Measurements from ENCODE around the gene RAC2. TPM values are rescaled to one million over a fixed set of nuclear protein-coding genes. Genes with fewer than 3 reads are reported as not detected.

The RAC2 gene
- total and polyA plus RNA-seq, 9 of the 15 experiments (the other 6 are each of a cell fraction or from before 2014, with no cell fraction given), result 22.7 to 103 (median 43.3) TPM

DNA sequence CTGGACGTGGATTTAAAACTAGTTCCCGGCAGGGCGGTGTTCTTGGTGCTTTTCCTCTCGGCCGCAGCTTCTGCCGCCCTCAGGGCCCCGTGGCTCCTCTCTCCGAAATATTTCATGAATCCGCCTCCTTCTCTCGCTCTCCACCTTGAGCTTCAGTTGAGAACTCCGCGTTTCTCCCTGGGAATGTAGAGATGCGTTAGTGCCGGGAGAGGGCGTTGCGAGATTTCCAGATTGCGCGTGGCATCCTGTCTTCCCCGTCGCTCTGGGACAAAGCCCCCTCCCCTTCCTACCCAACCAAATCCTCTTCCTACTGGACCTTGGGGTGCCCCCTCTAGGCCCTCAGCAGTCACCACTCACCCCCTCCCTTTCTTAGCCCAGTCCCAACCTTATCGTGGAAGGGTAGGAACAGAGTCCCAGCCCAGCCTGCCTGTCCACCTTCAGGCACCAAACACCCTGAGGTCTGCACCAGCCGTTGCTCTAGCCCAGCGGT, 15.5 kb upstream of the RAC2 start (continued):
- TF ChIP-seq, protein P1, sequence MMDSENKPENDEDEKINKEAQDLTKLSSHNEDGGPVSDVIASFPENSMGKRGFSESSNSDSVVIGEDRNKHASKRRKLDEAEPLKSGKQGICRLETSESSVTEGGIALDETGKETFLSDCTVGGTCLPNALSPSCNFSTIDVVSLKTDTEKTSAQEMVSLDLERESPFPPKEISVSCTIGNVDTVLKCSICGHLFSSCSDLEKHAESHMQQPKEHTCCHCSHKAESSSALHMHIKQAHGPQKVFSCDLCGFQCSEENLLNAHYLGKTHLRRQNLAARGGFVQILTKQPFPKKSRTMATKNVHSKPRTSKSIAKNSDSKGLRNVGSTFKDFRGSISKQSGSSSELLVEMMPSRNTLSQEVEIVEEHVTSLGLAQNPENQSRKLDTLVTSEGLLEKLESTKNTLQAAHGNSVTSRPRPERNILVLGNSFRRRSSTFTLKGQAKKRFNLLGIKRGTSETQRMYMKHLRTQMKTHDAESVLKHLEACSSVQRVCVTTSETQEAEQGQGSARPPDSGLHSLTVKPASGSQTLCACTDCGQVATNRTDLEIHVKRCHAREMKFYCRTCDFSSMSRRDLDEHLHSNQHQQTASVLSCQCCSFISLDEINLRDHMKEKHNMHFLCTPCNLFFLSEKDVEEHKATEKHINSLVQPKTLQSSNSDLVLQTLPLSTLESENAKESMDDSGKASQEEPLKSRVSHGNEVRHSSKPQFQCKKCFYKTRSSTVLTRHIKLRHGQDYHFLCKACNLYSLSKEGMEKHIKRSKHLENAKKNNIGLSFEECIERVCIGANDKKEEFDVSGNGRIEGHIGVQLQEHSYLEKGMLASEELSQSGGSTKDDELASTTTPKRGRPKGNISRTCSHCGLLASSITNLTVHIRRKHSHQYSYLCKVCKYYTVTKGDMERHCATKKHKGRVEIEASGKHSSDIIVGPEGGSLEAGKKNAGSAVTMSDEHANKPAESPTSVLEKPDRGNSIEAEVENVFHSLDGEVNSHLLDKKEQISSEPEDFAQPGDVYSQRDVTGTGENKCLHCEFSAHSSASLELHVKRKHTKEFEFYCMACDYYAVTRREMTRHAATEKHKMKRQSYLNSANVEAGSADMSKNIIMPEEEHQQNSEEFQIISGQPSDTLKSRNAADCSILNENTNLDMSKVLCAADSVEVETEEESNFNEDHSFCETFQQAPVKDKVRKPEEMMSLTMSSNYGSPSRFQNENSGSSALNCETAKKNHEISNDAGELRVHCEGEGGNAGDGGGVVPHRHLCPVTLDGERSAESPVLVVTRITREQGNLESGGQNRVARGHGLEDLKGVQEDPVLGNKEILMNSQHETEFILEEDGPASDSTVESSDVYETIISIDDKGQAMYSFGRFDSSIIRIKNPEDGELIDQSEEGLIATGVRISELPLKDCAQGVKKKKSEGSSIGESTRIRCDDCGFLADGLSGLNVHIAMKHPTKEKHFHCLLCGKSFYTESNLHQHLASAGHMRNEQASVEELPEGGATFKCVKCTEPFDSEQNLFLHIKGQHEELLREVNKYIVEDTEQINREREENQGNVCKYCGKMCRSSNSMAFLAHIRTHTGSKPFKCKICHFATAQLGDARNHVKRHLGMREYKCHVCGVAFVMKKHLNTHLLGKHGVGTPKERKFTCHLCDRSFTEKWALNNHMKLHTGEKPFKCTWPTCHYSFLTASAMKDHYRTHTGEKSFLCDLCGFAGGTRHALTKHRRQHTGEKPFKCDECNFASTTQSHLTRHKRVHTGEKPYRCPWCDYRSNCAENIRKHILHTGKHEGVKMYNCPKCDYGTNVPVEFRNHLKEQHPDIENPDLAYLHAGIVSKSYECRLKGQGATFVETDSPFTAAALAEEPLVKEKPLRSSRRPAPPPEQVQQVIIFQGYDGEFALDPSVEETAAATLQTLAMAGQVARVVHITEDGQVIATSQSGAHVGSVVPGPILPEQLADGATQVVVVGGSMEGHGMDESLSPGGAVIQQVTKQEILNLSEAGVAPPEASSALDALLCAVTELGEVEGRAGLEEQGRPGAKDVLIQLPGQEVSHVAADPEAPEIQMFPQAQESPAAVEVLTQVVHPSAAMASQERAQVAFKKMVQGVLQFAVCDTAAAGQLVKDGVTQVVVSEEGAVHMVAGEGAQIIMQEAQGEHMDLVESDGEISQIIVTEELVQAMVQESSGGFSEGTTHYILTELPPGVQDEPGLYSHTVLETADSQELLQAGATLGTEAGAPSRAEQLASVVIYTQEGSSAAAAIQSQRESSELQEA (IDR thresholded peaks at IDR 0.05; ENCODE audit: low read depth), result no peak
- TF ChIP-seq MTA1 (IDR thresholded peaks at IDR 0.05; ENCODE audit: borderline replicate concordance) (peak; percentile 71; the same call in 1 of the 2 replicates), HDAC1 (IDR thresholded peaks at IDR 0.05) (peak in 1 of 2 experiments; percentile 35; a peak in 1 of 4 replicates), RAD21 (CRISPR knock-in tag; conservative IDR thresholded peaks at IDR 0.05 in 1 of 2, IDR thresholded peaks at IDR 0.05 in 1 of 2) (peak; percentile 18 to 57), KDM5B (IDR thresholded peaks at IDR 0.05; ENCODE audit: insufficient replicate concordance, low read depth, low read length) (no peak), TEAD1 (CRISPR knock-in tag; IDR thresholded peaks at IDR 0.05) (peak in 1 of 2 experiments; percentile 75; a peak in 1 of 4 replicates), NRF1 (conservative IDR thresholded peaks at IDR 0.05 in 1 of 2, IDR thresholded peaks at IDR 0.05 in 1 of 2) (peak in 1 of 2 experiments; percentile 32; a peak in 1 of 4 replicates), MAZ (CRISPR knock-in tag; conservative IDR thresholded peaks at IDR 0.05 in 1 of 2, IDR thresholded peaks at IDR 0.05 in 1 of 2) (0 out of 4 replicates have a peak, but pooled peaks of 1 of the 2 experiments have one; percentile 26), HDGF (IDR thresholded peaks at IDR 0.05) (no peak), SMAD1 (IDR thresholded peaks at IDR 0.05; ENCODE audit: low read depth, low read length, partially characterized antibody) (no peak), ZNF766 (CRISPR knock-in tag; conservative IDR thresholded peaks at IDR 0.05) (no peak), RCOR1 (IDR thresholded peaks at IDR 0.05; ENCODE audit: borderline replicate concordance in 1 of 2, low read depth in 2 of 2, low read length in 2 of 2) (peak in 1 of 2 experiments; percentile 14; a peak in 1 of 4 replicates), FOXK1 (CRISPR knock-in tag; IDR thresholded peaks at IDR 0.05; ENCODE audit: borderline replicate concordance) (no peak)
- TF ChIP-seq, protein P2, sequence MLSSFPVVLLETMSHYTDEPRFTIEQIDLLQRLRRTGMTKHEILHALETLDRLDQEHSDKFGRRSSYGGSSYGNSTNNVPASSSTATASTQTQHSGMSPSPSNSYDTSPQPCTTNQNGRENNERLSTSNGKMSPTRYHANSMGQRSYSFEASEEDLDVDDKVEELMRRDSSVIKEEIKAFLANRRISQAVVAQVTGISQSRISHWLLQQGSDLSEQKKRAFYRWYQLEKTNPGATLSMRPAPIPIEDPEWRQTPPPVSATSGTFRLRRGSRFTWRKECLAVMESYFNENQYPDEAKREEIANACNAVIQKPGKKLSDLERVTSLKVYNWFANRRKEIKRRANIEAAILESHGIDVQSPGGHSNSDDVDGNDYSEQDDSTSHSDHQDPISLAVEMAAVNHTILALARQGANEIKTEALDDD (IDR thresholded peaks at IDR 0.05), result no peak
- TF ChIP-seq, protein P3, sequence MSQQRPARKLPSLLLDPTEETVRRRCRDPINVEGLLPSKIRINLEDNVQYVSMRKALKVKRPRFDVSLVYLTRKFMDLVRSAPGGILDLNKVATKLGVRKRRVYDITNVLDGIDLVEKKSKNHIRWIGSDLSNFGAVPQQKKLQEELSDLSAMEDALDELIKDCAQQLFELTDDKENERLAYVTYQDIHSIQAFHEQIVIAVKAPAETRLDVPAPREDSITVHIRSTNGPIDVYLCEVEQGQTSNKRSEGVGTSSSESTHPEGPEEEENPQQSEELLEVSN (IDR thresholded peaks at IDR 0.05; ENCODE audit: borderline replicate concordance in 1 of 2, extremely low read depth in 1 of 2, insufficient read depth in 1 of 2, insufficient read length in 1 of 2, low read depth in 1 of 2, low read length in 1 of 2, poor library complexity in 1 of 2, severe bottlenecking in 1 of 2), result peak in 1 of 2 experiments; percentile 36

All from K562 (cell line).